Activated naive CD8-positive, alpha-beta T cell (primary cell): ENCODE results near the gene CHD1.

ENCODE experiments used
- H3K27ac Mint-ChIP-seq: one replicate; pipeline ENCODE4 v1.8.0; 2021; ENCODE audit warnings: mixed read lengths
- H3K27me3 Mint-ChIP-seq: one replicate; pipeline ENCODE4 v1.8.0; 2021; ENCODE audit warnings: mixed read lengths
- H3K36me3 Mint-ChIP-seq: one replicate; pipeline ENCODE4 v1.8.0; 2021; ENCODE audit warnings: mixed read lengths
- H3K4me1 Mint-ChIP-seq: one replicate; pipeline ENCODE4 v1.8.0; 2021; ENCODE audit warnings: low read depth, mixed read lengths
- H3K4me3 Mint-ChIP-seq: one replicate; pipeline ENCODE4 v1.8.0; 2021; ENCODE audit warnings: mild to moderate bottlenecking, mixed read lengths
- H3K9me3 Mint-ChIP-seq: one replicate; pipeline ENCODE4 v1.8.0; 2021; ENCODE audit warnings: low read depth, mixed read lengths

CHD1 gene

DNA sequence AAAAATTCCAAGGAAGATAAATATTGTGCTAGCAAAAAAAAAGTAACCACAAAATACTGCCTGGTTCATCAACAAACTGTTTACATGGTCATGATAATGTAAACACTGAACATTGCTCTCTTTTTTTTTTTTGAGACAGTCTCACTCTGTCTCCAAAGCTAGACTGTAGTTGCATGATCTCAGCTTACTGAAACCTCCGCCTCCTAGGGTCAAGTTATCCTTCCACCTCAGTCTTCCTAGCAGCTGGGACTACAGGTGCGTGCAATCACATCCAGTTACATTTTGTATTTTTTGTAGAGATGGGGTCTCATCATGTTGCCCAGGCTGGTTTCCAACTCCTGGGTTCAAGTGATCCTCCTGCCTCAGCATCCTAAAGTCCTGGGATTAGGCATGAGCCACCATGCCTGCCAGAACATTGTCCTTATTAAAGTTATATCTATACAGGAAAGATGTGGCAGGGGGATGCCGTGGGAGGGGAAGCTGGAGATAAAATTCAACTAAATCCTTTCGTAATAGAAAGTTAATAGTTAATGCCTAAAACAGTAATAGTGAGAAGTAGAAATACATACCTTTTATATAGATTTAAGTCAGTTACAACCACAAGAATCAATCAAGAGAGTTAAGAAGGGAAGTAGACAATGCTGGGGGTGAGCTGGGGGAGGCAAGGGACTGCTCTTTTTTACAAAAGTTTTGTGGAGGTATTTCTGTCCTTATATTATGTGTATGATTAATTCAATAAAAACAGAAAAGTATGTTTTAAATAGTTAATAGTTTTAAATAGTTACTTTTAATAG lies 103.0 kb downstream of the CHD1 start:
- Mint-ChIP-seq H3K27ac (no peak overlapping the region), H3K36me3 (peaks cover 8% of the 10 kb centered on the region), H3K9me3 (no peaks in the 10 kb centered on the region), H3K4me3 (no peak overlapping the region), H3K27me3 (no peaks in the 10 kb centered on the region), H3K4me1 (no peaks in the 10 kb centered on the region)

DNA sequence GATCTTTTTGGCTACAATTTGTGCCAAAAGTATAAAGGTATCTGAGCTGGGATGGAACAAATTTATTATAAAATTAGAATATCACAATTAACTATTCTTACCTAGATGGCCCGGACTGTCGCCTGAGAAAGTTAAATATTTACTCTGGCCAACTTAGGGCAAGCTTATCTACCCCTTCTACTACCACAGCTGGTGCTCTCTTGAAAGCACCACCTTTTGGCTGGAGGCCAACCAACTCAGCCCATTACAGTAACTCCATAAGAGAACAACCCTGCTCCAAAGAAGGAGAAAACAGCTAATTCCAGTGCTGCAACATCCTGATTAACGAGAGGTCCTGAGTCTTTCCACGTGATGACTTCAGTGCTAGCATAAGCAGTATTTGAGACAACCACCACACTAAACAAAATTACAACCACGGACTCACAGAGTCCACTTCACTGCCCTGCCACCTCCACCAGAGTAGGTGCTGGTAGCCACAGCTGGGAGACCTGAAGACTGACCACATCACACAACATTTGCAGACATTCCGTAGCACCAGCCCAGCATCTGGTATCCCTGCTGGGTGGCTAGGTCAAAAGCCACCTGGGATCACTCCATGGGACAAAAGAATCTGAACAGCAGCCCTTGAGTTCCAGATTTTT lies 112.1 kb downstream of the CHD1 start:
- Mint-ChIP-seq H3K9me3 (peaks cover 3% of the 10 kb centered on the region), H3K4me1 (no peaks in the 10 kb centered on the region), H3K36me3 (peaks cover 14% of the 10 kb centered on the region), H3K27ac (no peak overlapping the region), H3K27me3 (no peaks in the 10 kb centered on the region), H3K4me3 (no peak overlapping the region)

DNA sequence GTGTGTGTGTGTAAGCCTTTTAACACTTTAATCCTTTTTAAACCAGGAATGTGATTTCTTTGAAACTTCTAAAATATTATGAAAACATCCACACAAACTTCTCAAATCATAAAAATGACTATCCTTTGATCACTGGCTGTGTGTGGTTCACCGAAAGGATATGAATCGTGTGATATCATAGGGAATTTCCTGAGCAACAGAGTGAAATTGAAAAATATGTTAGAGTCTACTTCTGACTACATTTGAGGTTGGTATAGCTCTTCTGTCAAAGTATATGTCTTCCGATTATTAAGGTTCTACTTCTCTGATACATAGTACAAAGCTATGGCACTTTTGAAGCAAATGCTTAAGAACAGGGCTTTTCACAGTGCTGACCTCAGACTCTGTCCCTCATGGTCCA lies 115.1 kb downstream of the CHD1 start:
- Mint-ChIP-seq H3K4me1 (no peaks in the 10 kb centered on the region), H3K36me3 (peaks cover 4% of the 10 kb centered on the region), H3K27ac (no peak overlapping the region), H3K27me3 (no peaks in the 10 kb centered on the region), H3K4me3 (no peak overlapping the region), H3K9me3 (no peaks in the 10 kb centered on the region)

DNA sequence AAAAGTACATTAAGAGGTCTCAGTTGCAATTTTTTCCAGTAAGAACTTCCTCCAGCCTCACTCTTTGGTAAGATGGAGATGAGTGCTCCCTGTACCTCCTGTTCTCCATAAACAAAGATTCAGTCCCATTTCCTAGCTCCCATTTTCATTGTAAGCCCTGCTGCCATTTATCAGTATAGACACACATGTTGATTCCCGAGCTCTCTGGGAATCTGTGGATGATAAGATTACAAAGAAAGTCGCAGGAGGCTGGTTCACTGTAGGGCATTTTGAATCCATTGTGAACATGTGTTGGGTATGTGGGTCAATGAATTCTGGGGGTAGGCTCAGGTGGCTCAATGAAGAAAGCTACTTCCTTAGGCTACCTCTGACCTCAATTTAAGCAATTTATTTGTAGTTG lies 118.6 kb downstream of the CHD1 start:
- Mint-ChIP-seq H3K36me3 (peaks cover 21% of the 10 kb centered on the region), H3K4me1 (no peaks in the 10 kb centered on the region), H3K4me3 (no peak overlapping the region), H3K9me3 (peaks cover 18% of the 10 kb centered on the region), H3K27me3 (no peaks in the 10 kb centered on the region), H3K27ac (no peak overlapping the region)

DNA sequence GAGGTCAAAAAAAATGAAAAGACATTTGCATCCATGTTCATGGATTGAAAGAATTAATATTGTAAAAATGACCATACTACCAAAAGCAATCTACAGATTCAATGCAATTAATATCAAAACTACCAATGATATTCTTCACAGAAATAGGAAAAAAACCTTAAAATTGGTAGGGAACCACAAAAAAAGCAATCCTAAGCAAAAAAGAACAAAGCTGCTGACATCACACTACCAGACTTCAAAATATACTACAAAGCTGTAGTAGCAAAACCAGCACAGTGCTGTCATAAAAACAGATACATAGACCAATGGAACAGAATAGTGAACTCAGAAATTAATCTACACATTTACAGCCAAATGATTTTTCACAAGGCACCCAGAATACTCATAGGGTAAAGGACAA lies 121.0 kb downstream of the CHD1 start:
- no peak overlapping the region for H3K27ac Mint-ChIP-seq
- peaks cover 20% of the 10 kb centered on the region for H3K9me3 Mint-ChIP-seq
- H3K4me3 Mint-ChIP-seq, result no peak overlapping the region
- no peaks in the 10 kb centered on the region for H3K27me3 Mint-ChIP-seq
- H3K4me1 Mint-ChIP-seq, result no peaks in the 10 kb centered on the region
- H3K36me3 Mint-ChIP-seq, result peaks cover 26% of the 10 kb centered on the region

DNA sequence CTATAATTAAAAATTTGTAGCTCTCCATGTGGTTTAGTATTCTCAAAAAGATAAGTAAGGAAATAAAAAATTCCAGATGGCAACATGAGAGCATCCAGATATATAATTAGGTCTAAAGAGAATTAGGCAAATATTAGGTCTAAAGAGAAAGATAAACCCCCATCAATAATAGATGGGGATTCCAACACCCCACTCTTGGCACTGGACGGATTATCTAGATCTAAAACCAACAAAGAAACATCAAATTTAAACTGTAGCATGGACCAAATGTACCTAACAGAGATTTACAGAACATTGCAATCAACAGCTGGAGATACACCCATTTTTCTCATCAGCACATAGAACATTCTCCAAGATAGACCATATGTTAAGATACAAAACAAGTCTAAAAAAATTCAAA lies 123.7 kb downstream of the CHD1 start:
- Mint-ChIP-seq H3K36me3 (peaks cover 23% of the 10 kb centered on the region), H3K27me3 (no peaks in the 10 kb centered on the region)

DNA sequence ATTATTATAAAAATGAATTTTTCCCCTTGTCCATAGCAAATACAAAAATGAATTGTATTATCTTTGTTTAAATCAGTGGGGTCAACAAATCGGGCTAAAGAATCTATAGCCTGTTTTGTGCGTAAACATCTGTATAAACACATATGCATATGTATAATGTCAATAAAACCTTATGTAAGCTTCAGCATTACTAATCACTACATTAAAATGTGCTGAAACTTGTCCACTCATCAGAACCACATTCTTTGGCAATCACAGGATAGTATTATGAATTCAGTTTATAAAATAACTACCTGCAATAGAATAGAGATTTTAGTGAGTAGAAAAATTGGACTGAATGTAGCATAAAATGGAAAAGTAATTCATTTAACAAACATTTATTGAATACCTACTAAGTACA lies 124.7 kb downstream of the CHD1 start:
- H3K9me3 Mint-ChIP-seq, result peaks cover 20% of the 10 kb centered on the region
- H3K4me1 Mint-ChIP-seq, result no peaks in the 10 kb centered on the region
- H3K36me3 Mint-ChIP-seq, result peaks cover 23% of the 10 kb centered on the region
- no peak overlapping the region for H3K4me3 Mint-ChIP-seq
- H3K27me3 Mint-ChIP-seq, result no peaks in the 10 kb centered on the region
- H3K27ac Mint-ChIP-seq, result no peak overlapping the region

More for the DNA sequence above, 123.7 kb downstream of the CHD1 start:
- Mint-ChIP-seq H3K4me3 (no peak overlapping the region), H3K9me3 (peaks cover 20% of the 10 kb centered on the region), H3K4me1 (no peaks in the 10 kb centered on the region), H3K27ac (no peak overlapping the region)
